KMS-11 (cell line): ENCODE measurements around the gene PARD3B.

ENCODE experiments used
- H2AFZ ChIP-seq: fragments of 200-600 bp; sonication (generic); 2 replicates; pipeline ENCODE4 v1.6.1; 2016; ENCODE audit warnings: antibody characterized with exemption, mixed run types, low read depth
- H3K27ac ChIP-seq: fragments of 200-600 bp; sonication (generic); 2 replicates; pipeline ENCODE4 v1.6.1; 2016; ENCODE audit warnings: mild to moderate bottlenecking, mixed run types
- H3K27me3 ChIP-seq: fragments of 200-600 bp; sonication (generic); 2 replicates; pipeline ENCODE4 v1.6.1; 2017; ENCODE audit warnings: mild to moderate bottlenecking, low read depth, mixed run types, moderate library complexity; ENCODE audit not compliant: insufficient read depth
- H3K36me3 ChIP-seq: fragments of 200-600 bp; sonication (generic); 2 replicates; pipeline ENCODE4 v1.6.1; 2017; ENCODE audit warnings: mild to moderate bottlenecking, mixed run types; ENCODE audit not compliant: insufficient read depth
- H3K4me1 ChIP-seq: fragments of 200-600 bp; sonication (generic); 2 replicates; pipeline ENCODE4 v1.6.1; 2016; ENCODE audit warnings: mild to moderate bottlenecking, low read depth, mixed run types; ENCODE audit not compliant: poor library complexity, severe bottlenecking
- H3K4me2 ChIP-seq: fragments of 200-600 bp; sonication (generic); 2 replicates; pipeline ENCODE4 v1.7.0; 2016; ENCODE audit warnings: mild to moderate bottlenecking, mixed run types
- H3K4me3 ChIP-seq: fragments of 200-600 bp; sonication (generic); IDR thresholded peaks from 2 replicates; pipeline ENCODE4 v1.6.1; 2017; ENCODE audit warnings: low read depth, low read length, mixed read lengths; ENCODE audit not compliant: insufficient read depth
- H3K79me2 ChIP-seq: fragments of 200-600 bp; sonication (generic); 2 replicates; pipeline ENCODE4 v1.6.1; 2016; ENCODE audit warnings: low read depth, mixed run types; ENCODE audit not compliant: insufficient read depth
- H3K9ac ChIP-seq: fragments of 200-600 bp; sonication (generic); 2 replicates; pipeline ENCODE4 v1.6.1; 2016; ENCODE audit warnings: mild to moderate bottlenecking, mixed run types
- H4K20me1 ChIP-seq: fragments of 200-600 bp; sonication (generic); 2 replicates; pipeline ENCODE4 v1.6.1; 2016; ENCODE audit warnings: mild to moderate bottlenecking, mixed run types; ENCODE audit not compliant: insufficient read depth
- TF ChIP-seq, protein P1 (sequence below): fragments of 200-600 bp; sonication (generic); conservative IDR thresholded peaks from 2 replicates; pipeline ENCODE4 v1.6.1; 2017; ENCODE audit warnings: low read depth, mild to moderate bottlenecking, antibody characterized with exemption, low read length, moderate library complexity, mixed read lengths

Gene PARD3B

DNA sequence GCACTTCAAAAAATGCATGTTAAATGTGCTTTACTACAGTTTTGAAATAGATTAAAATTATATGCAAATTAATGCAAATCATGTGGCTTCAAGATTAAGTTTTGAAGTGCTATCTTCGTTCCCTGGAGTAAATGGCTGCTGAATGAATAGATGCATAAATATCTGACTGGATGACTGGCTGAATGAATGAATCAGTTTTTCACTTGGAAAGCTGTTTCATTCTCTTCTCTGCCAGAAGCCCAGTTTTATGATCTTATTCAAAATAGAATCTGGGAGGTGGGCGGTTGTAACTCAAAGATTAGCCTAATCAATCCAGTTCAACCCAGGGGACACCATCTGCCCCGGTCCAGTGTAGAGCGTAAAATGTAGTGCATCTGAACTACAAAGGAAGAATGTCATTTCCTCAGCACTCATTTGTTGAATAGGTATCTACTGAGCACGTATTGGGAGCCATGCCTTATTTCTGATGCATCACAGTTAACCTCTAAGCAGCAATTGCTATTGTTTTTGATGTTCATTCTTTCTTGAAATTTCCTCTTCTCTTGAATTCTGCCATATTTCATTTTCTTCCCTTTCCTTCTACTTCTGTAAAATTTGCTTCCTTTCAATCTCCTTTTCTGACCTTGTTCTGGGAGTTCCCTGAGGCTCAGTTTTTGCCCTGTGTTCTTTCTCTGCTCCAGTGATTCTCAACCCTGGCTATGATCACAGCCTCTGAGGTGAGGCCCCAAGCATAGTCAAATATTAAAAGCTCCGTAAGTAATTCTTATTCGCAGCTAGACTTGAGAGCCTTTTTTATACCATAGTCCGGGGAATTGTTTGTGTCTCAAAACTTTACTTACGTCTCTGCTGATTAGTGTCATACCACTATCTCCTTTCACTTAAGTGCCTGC is 282.7 kb downstream of the PARD3B start:
- Histone ChIP-seq H2AFZ (no peak overlapping the region), H3K4me1 (no peaks in the 10 kb centered on the region), H3K9ac (no peak overlapping the region), H4K20me1 (no peaks in the 10 kb centered on the region), H3K4me3 (no peak overlapping the region), H3K36me3 (no peaks in the 10 kb centered on the region), H3K79me2 (no peaks in the 10 kb centered on the region), H3K4me2 (no peak overlapping the region), H3K27ac (no peak overlapping the region), H3K27me3 (no peaks in the 10 kb centered on the region)
- TF ChIP-seq, protein P1, sequence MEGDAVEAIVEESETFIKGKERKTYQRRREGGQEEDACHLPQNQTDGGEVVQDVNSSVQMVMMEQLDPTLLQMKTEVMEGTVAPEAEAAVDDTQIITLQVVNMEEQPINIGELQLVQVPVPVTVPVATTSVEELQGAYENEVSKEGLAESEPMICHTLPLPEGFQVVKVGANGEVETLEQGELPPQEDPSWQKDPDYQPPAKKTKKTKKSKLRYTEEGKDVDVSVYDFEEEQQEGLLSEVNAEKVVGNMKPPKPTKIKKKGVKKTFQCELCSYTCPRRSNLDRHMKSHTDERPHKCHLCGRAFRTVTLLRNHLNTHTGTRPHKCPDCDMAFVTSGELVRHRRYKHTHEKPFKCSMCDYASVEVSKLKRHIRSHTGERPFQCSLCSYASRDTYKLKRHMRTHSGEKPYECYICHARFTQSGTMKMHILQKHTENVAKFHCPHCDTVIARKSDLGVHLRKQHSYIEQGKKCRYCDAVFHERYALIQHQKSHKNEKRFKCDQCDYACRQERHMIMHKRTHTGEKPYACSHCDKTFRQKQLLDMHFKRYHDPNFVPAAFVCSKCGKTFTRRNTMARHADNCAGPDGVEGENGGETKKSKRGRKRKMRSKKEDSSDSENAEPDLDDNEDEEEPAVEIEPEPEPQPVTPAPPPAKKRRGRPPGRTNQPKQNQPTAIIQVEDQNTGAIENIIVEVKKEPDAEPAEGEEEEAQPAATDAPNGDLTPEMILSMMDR: no peak

DNA sequence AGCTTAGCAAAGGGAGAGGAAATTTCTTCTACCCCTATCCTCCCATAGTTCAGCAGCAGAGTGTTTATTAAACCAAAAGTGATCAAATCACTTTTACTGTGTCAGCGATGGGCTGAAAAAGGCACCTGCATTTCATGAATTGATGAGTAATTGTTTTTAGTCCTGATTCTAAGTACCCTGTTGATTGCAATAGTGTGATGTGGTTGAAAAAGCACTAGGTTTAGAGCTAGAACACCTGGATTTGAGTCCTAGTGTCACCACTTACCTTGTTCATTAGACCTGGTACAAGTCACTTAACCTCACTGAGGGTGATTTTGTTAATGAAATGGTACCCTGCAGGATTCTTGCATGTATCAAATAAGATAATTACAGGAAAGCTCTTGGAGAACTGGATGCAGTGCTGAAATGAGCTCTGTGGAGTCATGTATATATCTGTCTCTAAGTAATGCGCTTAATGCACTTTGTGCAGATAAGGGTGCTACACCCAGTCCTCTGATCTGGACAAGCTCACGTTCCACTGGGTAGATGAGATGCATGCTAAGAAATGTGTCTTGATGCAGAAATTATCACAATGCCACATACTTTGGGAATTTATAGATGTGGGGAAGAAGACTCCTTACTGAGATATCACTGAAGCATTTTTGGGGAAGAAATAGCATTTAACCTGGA is 289.6 kb downstream of the PARD3B start:
- Histone ChIP-seq H4K20me1 (no peaks in the 10 kb centered on the region), H3K4me2 (peak overlapping the region; percentile 28), H3K9ac (no peak overlapping the region), H3K4me3 (no peak overlapping the region), H3K27me3 (no peaks in the 10 kb centered on the region), H3K79me2 (no peaks in the 10 kb centered on the region), H2AFZ (no peak overlapping the region), H3K27ac (no peak overlapping the region), H3K4me1 (peaks cover 17% of the 10 kb centered on the region), H3K36me3 (no peaks in the 10 kb centered on the region)
- TF ChIP-seq, protein P1: no peak

DNA sequence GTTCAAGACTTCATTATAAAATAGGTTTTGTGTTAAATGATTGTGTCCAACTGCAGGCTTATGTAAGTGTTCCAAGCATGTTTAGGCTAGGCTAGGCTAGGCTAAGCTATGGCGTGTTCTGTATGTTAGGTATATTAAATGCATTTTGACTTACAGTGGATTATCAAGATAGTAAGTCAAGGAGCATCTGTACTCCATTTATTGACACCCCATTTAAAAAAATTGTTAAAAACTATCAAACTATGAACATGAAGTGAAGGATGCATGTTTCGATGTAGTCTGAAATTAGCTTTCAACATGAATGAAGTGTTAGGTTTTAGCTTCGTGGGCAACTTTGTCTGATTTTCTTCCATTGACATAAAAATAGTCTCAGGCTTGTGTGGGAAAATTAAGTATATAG is 290.5 kb downstream of the PARD3B start:
- Histone ChIP-seq H4K20me1 (no peaks in the 10 kb centered on the region), H2AFZ (no peak overlapping the region), H3K4me1 (peaks cover 26% of the 10 kb centered on the region), H3K9ac (no peak overlapping the region), H3K36me3 (no peaks in the 10 kb centered on the region), H3K27me3 (no peaks in the 10 kb centered on the region), H3K4me3 (no peak overlapping the region), H3K4me2 (no peak overlapping the region; the same call in 1 of the 2 replicates), H3K79me2 (no peaks in the 10 kb centered on the region), H3K27ac (no peak overlapping the region)
- TF ChIP-seq, protein P1: no peak

DNA sequence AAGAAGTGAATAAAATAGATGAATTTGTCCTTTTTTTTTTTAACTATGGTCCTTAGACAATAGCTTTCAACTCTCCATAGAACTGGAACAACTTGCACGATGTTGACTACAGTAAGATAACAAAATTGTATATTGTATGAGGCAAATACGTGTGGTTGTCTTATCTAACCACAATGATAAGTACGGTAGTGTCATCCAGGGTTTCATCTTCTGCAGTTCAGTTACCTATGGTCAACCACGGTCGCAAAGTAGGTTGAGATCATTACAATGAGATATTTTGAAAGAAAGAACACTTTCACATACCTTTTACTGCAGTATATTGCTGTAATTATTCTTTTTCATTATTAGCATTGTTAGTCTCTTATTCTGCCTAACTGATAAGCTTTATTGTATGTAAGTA is 295.2 kb downstream of the PARD3B start:
- Histone ChIP-seq H3K79me2 (no peaks in the 10 kb centered on the region), H3K27ac (no peak overlapping the region), H3K4me3 (no peak overlapping the region), H3K27me3 (no peaks in the 10 kb centered on the region), H2AFZ (no peak overlapping the region), H4K20me1 (peaks cover 3% of the 10 kb centered on the region; the same call in 1 of the 2 replicates), H3K36me3 (no peaks in the 10 kb centered on the region), H3K4me1 (peaks cover 41% of the 10 kb centered on the region), H3K9ac (no peak overlapping the region), H3K4me2 (no peak overlapping the region)
- TF ChIP-seq, protein P1: no peak
